Caki2 (cell line): ENCODE data around the gene MCCD1. TPM values are rescaled to one million over a fixed set of nuclear protein-coding genes. Genes with fewer than 3 reads are reported as not detected.
"Not testable (repeated sequence)": the region's sequence is repeated elsewhere in the genome, so short reads cannot be mapped to it uniquely, and the experiment has no call there.

Experiments
- DNase-seq: peaks from one replicate; pipeline ENCODE4 v3.0.0-alpha.2; 2015; ENCODE audit warnings: low read depth
- in situ Hi-C: cut with HindIII; loops from 2 replicates; pipeline ENCODE4 v1.10.0; 2016; ENCODE audit warnings: low sequenced_read_pairs, low pct_unique_long_range_greater_than_20kb, mixed read lengths
- total RNA-seq: library from RNA; depleted of rRNA; stranded (reverse); fragments of >200 nt; shearing (Covaris generic); gene quantifications from 2 replicates; pipeline ENCODE4 v1.2.3, GENCODE V29; 2014; ENCODE audit warnings: low replicate concordance; rRNA removed

Gene MCCD1, protein sequence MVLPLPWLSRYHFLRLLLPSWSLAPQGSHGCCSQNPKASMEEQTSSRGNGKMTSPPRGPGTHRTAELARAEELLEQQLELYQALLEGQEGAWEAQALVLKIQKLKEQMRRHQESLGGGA
- total RNA-seq = not detected in 2 replicates

DNA sequence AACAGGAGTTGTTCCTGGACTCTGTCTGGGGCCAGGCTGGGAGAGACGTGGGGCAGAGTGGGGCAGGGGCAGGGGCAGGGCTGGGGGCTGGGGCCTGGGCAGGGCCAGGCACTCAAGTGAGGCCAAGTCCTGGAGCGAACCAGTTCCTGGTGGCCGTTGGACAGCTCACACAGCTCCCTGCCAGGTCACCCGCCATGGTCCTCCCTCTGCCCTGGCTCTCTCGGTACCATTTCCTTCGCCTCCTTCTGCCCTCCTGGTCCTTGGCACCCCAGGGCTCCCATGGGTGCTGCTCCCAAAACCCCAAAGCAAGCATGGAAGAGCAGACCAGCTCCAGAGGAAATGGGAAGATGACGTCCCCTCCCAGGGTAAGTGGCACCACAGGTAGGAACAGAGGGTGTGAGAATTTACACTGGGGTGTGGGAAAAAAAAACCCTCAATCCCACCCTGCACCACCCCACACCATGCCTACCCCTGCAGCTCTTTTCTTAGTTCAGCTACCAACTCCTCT, at the start of gene MCCD1:
Gene MCCD1, plus strand, starts transcription at position 142 of the 508 bp plus-strand sequence. Its CDS starts 53 bp downstream, at position 195.
- in situ Hi-C loops = no loop called here
- DNase-seq = no peak

DNA sequence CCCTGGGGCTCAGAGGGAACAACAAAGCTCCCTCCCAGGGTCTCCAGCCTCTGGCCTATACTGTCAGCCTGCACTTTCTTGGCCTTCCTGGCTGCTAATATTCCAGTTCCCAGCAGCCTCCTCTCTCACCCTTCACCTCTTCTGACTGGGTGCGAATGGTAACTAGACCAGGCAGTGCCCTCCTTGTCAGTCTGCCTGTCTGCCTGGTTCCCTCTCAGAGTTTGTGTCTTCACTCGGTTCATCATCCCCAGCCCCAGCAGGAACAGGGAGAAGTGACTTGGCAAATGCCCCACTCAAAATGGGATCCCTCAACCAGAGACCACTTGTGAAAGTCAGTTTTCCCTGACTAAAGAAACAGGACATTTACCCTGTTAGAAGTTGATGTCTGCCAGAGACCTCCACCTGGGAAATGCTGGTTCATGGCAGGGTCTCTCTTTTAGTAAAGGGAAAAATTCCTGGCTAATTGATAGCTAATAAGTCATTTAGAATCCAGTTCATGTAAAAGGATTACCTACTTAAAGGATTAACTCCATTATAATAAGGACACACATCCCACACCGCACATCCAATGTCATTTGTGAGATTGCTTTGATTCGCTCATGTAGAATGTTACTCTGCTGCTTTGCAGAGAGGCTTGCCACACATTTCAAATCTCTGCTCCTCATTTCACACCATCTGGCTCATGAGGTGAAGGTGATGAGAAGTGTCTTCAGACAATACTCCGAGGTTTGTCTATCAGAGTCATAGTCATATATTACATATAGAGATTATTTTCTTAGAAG, 49.4 kb upstream of the MCCD1 start:
- DNase-seq = no peak

DNA sequence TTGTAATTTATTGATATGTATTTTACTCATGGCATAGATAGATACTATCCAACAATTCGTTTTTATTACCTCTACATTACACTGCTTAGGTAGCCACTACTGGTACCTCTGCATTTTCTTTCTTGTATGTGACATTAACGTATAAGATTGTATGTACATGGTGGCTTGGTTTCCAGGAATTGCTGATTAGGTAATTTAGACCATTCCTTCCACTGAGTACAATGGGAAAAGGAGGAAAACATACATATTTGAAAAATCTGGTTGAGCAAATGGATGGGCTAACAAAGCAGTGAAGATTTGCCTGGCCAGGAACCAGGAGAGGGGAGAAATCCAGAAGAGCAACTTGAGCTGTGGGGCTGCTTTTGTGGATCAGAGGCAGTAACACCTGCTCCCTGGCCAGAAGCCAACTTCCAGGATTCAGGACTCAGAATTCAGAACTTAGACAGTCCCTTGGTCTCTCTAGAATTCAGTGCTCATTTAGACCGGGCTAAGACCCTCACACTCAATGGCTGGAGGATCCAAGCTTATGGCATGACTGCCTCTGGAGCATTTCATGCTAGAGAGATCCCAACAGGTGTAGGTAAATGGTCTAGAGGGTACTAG, 48.7 kb upstream of the MCCD1 start:
- no peak for DNase-seq
- in situ Hi-C loops = no loop called here

More for the DNA sequence above, 49.4 kb upstream of the MCCD1 start:
- in situ Hi-C loops = no loop called here

DNA sequence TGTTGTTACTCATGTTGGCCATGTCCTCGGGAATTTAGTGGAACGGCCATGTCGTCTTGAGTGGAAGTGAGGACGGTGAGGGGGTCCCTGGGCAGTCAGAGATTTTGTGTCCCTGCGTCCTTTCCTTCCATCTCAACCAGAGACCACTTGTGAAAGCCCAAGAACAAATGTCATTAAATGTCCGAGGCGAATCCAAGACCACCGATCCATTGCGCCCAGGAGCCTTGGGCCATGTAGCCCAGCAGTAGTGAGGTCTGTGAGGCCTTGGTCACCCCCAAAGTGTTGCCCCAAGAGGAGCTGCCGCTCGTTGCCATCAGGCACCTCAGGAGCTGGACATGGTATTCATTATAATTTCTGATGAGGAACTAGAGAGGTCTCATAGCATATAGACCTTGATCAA, 48.2 kb upstream of the MCCD1 start:
- no peak for DNase-seq

DNA sequence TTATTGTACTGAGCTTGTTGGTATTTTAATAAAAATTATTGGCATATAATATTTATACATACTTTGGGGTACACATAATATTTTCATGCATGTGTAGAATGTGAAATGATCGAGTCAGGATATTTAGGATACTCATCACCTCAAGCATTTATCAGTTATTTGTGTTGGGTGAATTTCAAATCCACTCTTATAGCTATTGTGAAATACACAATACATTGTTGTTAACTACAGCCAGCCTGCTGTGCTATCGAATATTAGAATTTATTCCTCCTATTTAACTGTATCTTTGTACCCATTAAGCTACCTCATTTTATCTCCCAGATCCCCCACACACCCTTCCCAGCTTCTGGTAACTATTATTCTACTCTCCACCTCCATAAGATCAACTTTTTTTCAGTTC, 45.4 kb upstream of the MCCD1 start:
- in situ Hi-C loops = no loop called here
- no peak for DNase-seq

More for the DNA sequence above, 48.2 kb upstream of the MCCD1 start:
- in situ Hi-C loops = no loop called here

DNA sequence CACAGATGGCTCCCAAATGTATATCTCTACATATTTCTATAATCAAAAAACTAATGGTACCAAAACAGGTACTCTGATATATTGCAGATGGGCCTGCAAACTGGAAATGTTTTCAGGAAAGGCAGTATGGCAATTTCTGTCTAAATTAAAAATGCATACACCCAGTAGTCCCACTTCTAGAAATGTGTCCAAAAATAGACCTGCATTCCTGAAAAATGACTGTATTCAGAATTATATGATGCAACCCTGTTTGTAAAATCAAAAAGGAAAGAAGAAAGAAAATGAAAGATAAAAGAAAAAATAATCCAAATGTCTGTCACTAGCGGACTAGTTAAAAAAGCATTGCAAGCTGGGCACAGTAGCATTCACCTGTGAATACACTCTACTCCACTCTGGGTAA, 43.7 kb upstream of the MCCD1 start:
- in situ Hi-C loops = no loop called here
- no peak for DNase-seq

DNA sequence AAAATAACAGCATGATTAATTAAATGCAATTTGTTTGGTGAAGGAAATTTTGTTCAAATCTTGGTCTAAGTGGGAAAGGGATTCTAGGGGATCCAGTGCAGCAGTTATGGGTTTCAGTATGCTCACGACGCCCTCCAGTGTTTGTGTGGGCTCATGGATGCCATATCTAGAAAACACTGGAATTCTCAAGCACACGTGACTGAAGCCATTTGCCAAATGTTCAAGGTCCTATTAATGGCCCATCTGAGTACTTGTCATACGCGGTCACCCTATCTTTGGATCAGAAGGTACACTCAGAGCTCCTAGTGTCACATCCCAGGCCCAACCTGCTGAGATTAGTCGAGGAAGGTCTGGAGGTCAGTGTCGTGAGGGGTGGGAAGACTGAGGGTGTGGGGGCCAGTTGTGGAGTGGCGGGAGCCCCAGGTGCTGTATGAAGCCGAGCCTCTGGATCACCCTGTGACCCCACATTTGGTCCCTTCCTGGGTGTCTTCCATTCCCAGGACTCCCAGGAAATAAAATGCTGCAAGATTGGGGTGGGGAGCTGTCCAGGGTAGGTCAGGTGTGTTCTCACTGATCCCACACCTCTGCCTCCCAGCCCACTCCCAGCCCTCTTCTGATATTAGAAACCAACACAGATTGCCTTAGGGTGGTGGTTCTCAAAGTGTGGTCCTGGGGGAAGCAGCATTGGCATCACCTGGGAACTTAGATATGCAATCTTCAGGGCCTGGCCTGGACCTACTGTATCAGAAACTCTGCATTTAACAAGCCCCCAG, 42.5 kb upstream of the MCCD1 start:
- DNase-seq, in situ Hi-C loops: not testable (repeated sequence)

DNA sequence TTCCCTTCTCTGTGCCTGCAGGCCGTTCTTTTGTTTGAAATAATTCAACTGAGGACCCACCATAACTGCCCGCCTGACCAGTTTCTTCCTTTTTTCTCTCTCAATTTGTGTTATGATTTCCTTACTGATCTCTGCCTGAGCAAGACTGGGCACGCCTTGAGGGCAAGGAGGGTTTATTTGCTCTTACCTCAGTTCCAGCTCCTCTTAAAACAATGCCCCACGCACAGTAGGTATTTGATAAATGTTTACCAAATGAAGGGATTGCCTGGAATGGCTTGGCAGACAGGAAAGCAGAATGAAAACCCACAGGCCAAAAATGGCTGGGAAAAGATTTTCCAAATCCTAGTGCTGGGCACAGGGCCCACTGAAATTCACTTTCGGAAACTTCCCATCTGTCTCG, 41.1 kb upstream of the MCCD1 start:
- DNase-seq, in situ Hi-C loops: not testable (repeated sequence)

DNA sequence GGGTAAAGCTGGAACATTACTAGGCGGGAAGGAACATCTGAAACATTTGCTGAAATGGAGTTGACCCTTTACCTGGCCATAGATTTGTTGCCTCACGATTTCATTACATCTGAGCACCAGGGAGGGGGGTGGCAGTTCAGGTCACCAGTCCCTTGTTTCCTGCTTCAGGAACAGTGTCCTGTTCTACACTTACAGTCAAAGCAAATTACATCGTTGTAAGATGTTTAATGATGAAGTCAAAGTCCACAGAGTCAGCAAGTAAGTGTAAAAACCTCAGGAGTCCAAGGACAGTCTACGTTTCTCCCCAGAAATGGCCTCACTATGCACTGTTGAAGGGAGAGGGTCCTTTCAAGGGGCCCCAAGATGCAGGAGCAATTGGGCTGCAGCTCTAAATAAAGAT, 39.7 kb upstream of the MCCD1 start:
- in situ Hi-C loops = no loop called here
- DNase-seq = no peak

DNA sequence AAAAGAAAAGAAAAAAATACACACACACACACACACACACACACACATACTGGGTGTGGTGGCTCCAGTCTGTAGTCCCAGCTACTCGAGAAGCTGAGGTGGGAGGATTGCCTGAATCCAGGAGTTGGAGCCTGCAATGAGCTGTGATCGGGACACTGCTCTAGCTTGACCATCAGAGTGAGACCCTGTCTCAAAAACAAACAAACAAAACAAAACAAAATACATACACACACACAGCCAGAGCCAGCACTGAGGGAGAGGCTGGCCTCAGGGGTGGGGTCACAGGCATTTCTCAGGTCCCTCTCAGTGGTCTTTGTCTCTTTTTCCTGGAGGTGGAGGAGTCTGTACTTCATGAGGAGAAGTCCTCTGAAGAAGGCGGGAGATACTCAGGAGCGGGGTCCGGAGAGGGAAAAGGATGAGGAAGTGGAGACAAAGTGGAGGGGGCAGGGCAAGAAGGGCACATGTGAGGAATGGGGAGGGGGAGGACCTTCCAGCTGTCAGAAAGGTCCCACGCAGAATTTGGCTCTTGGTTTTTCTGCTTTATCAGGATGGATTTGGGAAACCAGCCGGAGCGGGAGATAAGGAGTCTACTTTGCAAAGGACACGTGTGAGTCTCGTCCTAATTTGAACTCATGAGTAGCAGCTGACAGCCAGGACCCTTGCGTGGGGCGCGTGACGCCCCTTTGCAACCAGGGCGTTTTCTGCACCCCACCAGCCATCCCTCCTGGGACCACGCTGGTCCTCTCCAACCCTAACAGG, 38.5 kb upstream of the MCCD1 start:
- in situ Hi-C loops = no loop called here
- DNase-seq = no peak

DNA sequence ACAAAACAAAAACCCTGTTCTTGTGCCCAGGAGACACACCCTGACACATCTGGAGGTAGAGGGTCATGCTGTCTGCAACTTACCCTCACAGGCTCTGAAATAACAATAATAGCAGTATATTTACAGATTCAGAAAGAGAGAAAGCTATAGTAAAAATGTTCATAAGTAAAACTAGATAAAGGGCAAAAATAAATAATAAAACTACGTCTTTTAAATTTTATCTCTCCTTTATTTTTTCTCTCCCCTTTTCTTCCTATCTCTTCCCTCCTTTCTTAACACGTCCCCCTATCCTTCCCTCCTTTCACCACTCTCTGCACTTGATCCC, 35.2 kb upstream of the MCCD1 start:
- in situ Hi-C loops, DNase-seq: not testable (repeated sequence)

DNA sequence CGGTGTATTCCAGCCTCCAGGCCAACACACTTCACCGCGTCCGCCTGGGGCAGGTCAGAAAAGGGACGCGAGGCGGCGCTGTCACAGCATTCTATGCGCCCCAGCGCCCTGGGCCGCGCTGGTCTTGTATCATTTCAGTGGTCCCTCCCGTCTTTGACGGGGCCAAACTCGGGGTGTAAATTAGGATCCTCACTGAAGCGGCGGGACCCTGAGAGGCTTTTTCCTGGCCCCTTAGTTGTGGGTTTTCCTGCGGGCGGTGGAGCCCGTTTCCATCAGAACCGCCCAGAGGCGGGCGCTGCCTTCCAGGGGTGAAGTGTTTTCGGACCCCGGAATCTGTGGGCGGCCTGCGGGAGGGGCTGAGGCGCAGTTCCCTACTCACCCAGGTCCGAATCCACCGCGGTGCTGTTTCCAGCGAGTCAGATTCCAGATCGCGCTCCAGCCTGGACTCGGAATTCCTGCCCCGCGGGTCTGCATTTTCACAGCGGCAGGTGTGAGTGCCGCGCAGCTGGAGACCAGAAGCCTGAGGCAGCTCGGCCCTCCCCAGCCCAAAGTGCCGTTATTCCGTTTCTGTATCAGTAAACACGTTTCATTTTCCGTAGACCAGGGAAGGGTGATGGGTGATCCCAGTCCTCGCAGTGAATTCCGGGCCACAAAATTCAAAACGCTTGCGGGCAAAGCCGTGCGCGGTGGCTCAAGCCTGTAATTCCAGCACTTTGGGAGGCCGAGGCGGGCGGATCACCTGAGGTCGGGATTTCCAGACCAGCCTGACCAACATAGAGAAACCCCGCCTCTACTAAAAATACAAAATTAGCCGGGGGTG, 34.7 kb upstream of the MCCD1 start:
- in situ Hi-C loops = no loop called here
- DNase-seq = peak; percentile 75

DNA sequence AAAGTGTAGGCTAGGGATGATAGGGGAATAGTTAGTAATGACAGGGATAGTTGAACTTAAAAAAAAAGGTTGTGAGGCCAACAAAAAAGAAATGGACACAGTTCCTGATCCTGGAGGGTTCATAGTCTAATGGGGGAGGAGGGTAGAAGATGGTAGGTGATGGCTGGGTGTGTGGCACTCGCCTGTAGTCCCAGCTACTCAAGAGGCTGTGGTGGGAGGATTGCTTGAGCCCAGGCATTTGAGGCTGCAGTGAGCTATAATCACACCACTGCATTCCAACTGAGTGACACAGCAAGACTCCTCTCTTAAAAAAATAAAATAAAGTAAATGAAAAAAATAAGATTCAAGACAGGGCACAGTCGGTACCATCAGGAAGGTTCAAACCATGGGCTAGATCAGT, 33.2 kb upstream of the MCCD1 start:
- peak; percentile 67 for DNase-seq

DNA sequence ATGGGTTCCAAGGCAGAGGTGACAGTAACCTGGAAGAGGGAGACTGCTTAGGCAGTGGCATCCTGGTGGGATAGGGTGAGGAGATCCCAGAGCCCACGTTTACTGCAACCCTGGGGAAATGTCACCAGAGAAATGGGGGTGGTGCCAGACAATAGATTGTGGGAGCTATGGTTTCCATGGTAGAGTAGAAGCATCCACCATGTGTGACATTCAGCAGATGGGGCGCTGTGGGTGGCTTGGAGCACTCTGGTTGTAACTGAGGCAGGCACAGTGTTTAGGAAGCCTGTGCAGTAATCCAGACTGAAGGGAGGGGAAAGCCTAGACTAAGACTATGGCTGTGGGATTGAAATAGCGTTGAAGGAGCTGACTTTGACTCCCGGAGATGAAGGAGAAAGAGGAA, 31.9 kb upstream of the MCCD1 start:
- in situ Hi-C loops, DNase-seq: not testable (repeated sequence)

More for the DNA sequence above, 33.2 kb upstream of the MCCD1 start:
- in situ Hi-C loops = no loop called here

DNA sequence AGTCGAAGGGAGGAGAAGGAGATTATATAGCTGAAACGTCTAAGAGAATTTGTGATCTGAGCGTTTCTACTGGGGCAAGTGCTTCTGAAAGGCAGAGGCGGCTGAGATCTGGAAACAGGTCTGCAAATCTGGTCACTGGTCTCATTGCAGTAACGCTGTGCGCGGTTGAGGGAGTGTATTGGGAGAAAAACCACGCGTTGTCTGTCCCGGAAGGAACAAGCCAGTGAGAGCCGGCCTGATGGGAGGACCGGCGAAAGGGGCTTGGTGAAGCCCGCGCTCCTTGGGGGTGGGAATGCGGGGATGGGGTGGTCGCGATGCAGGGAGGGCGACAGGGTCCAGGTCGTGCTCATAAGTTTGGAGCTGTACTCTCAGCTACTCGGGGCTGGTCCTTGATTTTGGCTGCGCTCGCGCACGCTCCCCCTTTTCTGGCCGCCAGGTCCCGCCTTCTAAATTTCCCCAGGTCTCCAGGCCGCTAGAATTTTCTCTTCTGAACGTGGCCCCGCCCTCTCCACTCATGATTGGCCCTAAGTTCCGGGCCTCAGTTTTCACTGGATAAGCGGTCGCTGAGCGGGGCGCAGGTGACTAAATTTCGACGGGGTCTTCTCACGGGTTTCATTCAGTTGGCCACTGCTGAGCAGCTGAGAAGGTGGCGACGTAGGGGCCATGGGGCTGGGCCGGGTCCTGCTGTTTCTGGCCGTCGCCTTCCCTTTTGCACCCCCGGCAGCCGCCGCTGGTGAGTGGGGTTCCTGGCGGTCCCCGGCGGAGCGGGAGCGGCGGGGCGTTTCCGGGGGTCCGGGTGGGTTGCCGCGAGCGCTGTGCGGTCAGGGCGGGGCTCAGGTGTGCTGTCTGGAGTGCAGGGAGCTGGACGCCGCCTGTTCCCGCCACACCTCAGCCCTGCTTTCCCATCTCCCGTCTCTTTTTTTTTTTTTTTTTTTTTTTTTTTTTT, 31.0 kb upstream of the MCCD1 start, which contains the start of gene MICB:
Gene MICB, plus strand, starts transcription at position 615 of the 946 bp plus-strand sequence. Its CDS starts 49 bp downstream, at position 664.
- in situ Hi-C loops = no loop called here
- peak; percentile 79 for DNase-seq

DNA sequence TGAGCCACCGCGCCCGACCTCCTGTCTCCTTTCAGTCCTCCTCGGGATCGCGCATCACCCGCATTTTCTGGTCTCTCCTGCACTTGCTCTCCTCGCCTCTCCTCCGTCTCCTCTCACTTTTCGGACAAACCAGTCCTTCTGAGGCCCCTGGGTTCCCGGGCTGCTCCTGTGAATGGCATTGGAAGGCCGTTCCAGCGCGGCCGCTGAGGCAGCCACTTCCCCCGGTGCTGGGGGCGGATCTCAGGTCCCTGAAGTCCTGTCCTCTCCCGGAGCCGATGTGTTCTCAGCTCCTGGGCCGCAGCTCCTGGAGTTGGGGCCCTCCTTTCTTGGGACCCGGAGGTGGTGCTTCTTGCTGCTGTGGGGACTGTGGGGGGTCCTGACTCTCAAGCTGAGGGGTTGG, 30.0 kb upstream of the MCCD1 start:
- in situ Hi-C loops = no loop called here
- DNase-seq = no peak
